Liver (tissue), 3 donors: ENCODE measurements around the gene EPB41L4B.

ENCODE experiments used
- EGR1 ChIP-seq, 2 donors: IDR thresholded peaks; 2 replicates each; pipeline ENCODE4 v1.6.1; 2016 to 2018; ENCODE audit warnings: antibody characterized with exemption in 2 of 2, low read depth in 2 of 2
- FOXA1 ChIP-seq: IDR thresholded peaks from 2 replicates; pipeline ENCODE4 v1.6.1; 2016; ENCODE audit warnings: antibody characterized with exemption
- GABPA ChIP-seq, 2 donors: IDR thresholded peaks in 1 of 2; conservative IDR thresholded peaks in 1 of 2; 2 replicates each; pipeline ENCODE4 v1.6.1; 2016; ENCODE audit warnings: antibody characterized with exemption in 2 of 2, mild to moderate bottlenecking in 1 of 2, moderate library complexity in 1 of 2
- HNF4G ChIP-seq: IDR thresholded peaks from 2 replicates; pipeline ENCODE4 v1.6.1; 2016; ENCODE audit warnings: antibody characterized with exemption
- JUND ChIP-seq, 2 donors: IDR thresholded peaks; 2 replicates each; pipeline ENCODE4 v1.6.1; 2016; ENCODE audit warnings: antibody characterized with exemption in 2 of 2
- RAD21 ChIP-seq, 2 donors: IDR thresholded peaks; 2 replicates each; pipeline ENCODE4 v1.6.1; 2016; ENCODE audit warnings: antibody characterized with exemption in 2 of 2, mild to moderate bottlenecking in 2 of 2
- RXRA ChIP-seq, 2 donors: IDR thresholded peaks; 2 replicates each; pipeline ENCODE4 v1.6.1; 2017 to 2018; ENCODE audit warnings: antibody characterized with exemption in 2 of 2, mild to moderate bottlenecking in 1 of 2
- SP1 ChIP-seq: IDR thresholded peaks from 2 replicates; pipeline ENCODE4 v1.6.1; 2018; ENCODE audit warnings: antibody characterized with exemption, mild to moderate bottlenecking
- TAF1 ChIP-seq: conservative IDR thresholded peaks from 2 replicates; pipeline ENCODE4 v1.6.1; 2016; ENCODE audit warnings: antibody characterized with exemption, mild to moderate bottlenecking
- YY1 ChIP-seq: IDR thresholded peaks from 2 replicates; pipeline ENCODE4 v1.6.1; 2016; ENCODE audit warnings: antibody characterized with exemption, mild to moderate bottlenecking
- TF ChIP-seq, protein P1 (sequence below): fragments of 150-350 bp; IDR thresholded peaks from 2 replicates; pipeline ENCODE4 v1.5.1; 2017; ENCODE audit warnings: improper control_type of control experiment, low read depth, low read length; ENCODE audit not compliant: missing input control
- TF ChIP-seq, protein P2 (sequence below): IDR thresholded peaks from 2 replicates; pipeline ENCODE4 v1.6.1; 2016; ENCODE audit warnings: antibody characterized with exemption
- TF ChIP-seq, protein P3 (sequence below): IDR thresholded peaks from 2 replicates; pipeline ENCODE4 v1.6.1; 2016; ENCODE audit warnings: antibody characterized with exemption, mild to moderate bottlenecking
- TF ChIP-seq, protein P4 (sequence below): IDR thresholded peaks from 2 replicates; pipeline ENCODE4 v1.6.1; 2016; ENCODE audit warnings: antibody characterized with exemption
- donor health status: healthy.
- donor health status: healthy.

DNA sequence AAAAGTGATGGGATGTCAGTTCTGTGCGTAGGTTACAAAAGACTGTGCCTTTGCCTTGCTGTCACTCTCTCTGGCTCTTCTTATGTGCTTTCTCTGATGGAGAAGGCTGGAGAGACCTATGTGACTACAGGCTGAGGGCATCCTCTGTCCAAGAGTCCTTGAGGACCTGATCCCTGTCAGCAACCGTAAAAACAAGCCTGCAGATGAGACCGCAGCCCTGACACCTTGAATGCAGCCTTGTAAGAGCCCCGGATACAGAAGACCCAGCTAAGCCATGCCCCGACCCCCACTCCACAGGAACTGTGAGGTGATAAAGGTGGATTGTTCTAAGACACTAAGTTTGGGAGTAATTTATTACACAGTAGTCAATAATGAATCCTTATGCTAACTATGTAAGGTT lies 121.2 kb downstream of the EPB41L4B start:
- TF ChIP-seq, protein P1, sequence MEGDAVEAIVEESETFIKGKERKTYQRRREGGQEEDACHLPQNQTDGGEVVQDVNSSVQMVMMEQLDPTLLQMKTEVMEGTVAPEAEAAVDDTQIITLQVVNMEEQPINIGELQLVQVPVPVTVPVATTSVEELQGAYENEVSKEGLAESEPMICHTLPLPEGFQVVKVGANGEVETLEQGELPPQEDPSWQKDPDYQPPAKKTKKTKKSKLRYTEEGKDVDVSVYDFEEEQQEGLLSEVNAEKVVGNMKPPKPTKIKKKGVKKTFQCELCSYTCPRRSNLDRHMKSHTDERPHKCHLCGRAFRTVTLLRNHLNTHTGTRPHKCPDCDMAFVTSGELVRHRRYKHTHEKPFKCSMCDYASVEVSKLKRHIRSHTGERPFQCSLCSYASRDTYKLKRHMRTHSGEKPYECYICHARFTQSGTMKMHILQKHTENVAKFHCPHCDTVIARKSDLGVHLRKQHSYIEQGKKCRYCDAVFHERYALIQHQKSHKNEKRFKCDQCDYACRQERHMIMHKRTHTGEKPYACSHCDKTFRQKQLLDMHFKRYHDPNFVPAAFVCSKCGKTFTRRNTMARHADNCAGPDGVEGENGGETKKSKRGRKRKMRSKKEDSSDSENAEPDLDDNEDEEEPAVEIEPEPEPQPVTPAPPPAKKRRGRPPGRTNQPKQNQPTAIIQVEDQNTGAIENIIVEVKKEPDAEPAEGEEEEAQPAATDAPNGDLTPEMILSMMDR = no peak
- TF ChIP-seq, protein P2, sequence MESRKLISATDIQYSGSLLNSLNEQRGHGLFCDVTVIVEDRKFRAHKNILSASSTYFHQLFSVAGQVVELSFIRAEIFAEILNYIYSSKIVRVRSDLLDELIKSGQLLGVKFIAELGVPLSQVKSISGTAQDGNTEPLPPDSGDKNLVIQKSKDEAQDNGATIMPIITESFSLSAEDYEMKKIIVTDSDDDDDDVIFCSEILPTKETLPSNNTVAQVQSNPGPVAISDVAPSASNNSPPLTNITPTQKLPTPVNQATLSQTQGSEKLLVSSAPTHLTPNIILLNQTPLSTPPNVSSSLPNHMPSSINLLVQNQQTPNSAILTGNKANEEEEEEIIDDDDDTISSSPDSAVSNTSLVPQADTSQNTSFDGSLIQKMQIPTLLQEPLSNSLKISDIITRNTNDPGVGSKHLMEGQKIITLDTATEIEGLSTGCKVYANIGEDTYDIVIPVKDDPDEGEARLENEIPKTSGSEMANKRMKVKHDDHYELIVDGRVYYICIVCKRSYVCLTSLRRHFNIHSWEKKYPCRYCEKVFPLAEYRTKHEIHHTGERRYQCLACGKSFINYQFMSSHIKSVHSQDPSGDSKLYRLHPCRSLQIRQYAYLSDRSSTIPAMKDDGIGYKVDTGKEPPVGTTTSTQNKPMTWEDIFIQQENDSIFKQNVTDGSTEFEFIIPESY = no peak
- TF ChIP-seq YY1 (no peak), JUND (IDR thresholded peaks at IDR 0.05) (no peak), SP1 (no peak), TAF1 (no peak), EGR1 (IDR thresholded peaks at IDR 0.05; ENCODE audit: low read depth in 2 of 2) (no peak), RAD21 (IDR thresholded peaks at IDR 0.05) (no peak), GABPA (IDR thresholded peaks at IDR 0.05 in 1 of 2, conservative IDR thresholded peaks at IDR 0.05 in 1 of 2) (no peak), RXRA (IDR thresholded peaks at IDR 0.05) (no peak), HNF4G (no peak), FOXA1 (no peak)
- TF ChIP-seq, protein P3, sequence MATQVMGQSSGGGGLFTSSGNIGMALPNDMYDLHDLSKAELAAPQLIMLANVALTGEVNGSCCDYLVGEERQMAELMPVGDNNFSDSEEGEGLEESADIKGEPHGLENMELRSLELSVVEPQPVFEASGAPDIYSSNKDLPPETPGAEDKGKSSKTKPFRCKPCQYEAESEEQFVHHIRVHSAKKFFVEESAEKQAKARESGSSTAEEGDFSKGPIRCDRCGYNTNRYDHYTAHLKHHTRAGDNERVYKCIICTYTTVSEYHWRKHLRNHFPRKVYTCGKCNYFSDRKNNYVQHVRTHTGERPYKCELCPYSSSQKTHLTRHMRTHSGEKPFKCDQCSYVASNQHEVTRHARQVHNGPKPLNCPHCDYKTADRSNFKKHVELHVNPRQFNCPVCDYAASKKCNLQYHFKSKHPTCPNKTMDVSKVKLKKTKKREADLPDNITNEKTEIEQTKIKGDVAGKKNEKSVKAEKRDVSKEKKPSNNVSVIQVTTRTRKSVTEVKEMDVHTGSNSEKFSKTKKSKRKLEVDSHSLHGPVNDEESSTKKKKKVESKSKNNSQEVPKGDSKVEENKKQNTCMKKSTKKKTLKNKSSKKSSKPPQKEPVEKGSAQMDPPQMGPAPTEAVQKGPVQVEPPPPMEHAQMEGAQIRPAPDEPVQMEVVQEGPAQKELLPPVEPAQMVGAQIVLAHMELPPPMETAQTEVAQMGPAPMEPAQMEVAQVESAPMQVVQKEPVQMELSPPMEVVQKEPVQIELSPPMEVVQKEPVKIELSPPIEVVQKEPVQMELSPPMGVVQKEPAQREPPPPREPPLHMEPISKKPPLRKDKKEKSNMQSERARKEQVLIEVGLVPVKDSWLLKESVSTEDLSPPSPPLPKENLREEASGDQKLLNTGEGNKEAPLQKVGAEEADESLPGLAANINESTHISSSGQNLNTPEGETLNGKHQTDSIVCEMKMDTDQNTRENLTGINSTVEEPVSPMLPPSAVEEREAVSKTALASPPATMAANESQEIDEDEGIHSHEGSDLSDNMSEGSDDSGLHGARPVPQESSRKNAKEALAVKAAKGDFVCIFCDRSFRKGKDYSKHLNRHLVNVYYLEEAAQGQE = no peak
- TF ChIP-seq, protein P4, sequence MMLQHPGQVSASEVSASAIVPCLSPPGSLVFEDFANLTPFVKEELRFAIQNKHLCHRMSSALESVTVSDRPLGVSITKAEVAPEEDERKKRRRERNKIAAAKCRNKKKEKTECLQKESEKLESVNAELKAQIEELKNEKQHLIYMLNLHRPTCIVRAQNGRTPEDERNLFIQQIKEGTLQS = no peak
